Measurements from ENCODE around the gene CYP4F2.
"Not testable (repeated sequence)": the region's sequence is repeated elsewhere in the genome, so short reads cannot be mapped to it uniquely, and the experiment has no call there.

CYP4F2 gene

GRCh38 chr19:15897026-15897737, 692 bp downstream of the CYP4F2 start:
- TF ChIP-seq CTCF (conservative IDR thresholded peaks at IDR 0.05) (no peak), ZFX (IDR thresholded peaks at IDR 0.05) (no peak)
- H3K27ac ChIP-seq = no peak overlapping the region

GRCh38 chr19:15895876-15896430, 1.9 kb downstream of the CYP4F2 start:
- TF ChIP-seq ZFX (IDR thresholded peaks at IDR 0.05) (no peak), CTCF (conservative IDR thresholded peaks at IDR 0.05) (no peak)
- no peak overlapping the region for H3K27ac ChIP-seq

GRCh38 chr19:15894359-15894758, 3.5 kb downstream of the CYP4F2 start:
- TF ChIP-seq ZFX (IDR thresholded peaks at IDR 0.05) (no peak), CTCF (conservative IDR thresholded peaks at IDR 0.05) (no peak)
- H3K27ac ChIP-seq = no peak overlapping the region

GRCh38 chr19:15893477-15893876, 4.4 kb downstream of the CYP4F2 start:
- TF ChIP-seq CTCF (conservative IDR thresholded peaks at IDR 0.05) (no peak), ZFX (IDR thresholded peaks at IDR 0.05) (no peak)
- H3K27ac ChIP-seq = no peak overlapping the region

- no peak for TF ChIP-seq ZFX (IDR thresholded peaks at IDR 0.05)
- no peak for TF ChIP-seq CTCF (conservative IDR thresholded peaks at IDR 0.05)
- no peak overlapping the region for H3K27ac ChIP-seq
These were observed 5.9 kb downstream of the CYP4F2 start for GRCh38 chr19:15892012-15892411.

GRCh38 chr19:15891434-15891833, 6.4 kb downstream of the CYP4F2 start:
- TF ChIP-seq ZFX (IDR thresholded peaks at IDR 0.05) = no peak
- no peak for TF ChIP-seq CTCF (conservative IDR thresholded peaks at IDR 0.05)
- H3K27ac ChIP-seq = no peak overlapping the region

DNA sequence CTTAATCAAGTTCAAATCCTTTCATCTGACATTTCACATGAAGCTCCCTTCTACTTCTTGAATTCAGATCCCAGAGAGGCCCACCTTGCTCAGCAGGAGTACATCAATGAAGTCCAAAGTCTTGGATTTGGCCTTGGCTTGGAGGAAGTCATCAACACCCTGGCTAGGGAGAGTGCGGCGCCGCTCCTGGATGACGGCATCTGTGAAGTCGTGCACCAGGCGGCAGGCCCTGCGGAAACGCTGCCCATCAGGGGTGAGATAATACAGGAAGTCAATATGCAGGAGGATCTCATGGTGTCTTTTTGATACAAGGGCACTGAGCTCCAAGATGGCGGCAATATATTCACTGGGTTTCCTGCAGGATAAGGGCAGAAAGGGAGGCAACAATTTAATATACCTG, 8.5 kb downstream of the CYP4F2 start:
- H3K27ac ChIP-seq = not testable (repeated sequence)

DNA sequence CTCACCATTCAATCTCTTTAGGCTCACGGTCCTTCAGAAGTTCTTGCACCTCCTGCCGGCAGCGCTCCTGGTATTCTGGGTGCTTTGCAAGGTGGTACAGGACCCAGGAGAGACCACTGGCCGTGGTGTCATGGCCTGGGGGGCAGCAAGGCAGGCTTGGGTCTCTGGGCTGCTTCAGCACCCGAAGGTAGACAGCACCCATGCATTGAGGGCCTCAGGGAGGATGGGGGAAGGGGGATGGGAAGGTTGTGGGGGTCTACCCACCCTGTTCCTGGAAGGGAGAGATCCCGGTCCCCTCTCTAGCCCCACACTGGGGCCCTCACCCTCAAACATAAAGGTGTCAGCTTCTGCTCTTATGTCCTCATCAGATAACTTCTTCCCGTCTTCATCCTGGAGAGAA, 12.0 kb downstream of the CYP4F2 start:
- H3K27ac ChIP-seq = no peak overlapping the region
- no peak for TF ChIP-seq ZFX (IDR thresholded peaks at IDR 0.05)
- no peak for TF ChIP-seq CTCF (conservative IDR thresholded peaks at IDR 0.05)

Measured in C4-2B (cell line).